Anterior cingulate cortex (tissue), 58 donors: ENCODE data around the gene GLRX2.
A peak's percentile ranks its signal among the peaks of the same experiment; 100 is the strongest.

Experiments used
- DNase-seq, 58 donors: peaks; one replicate each; lab custom pipeline; 2025; lab: John Stamatoyannopoulos, UW

GLRX2 gene

GRCh38 chr1:193113258-193113991 is 8.2 kb upstream of the GLRX2 start:
- DNase-seq, result no peak

- DNase-seq, result peak in 2 of 58 donors; percentile 6 to 21
Measured at GRCh38 chr1:193111641-193112090, 6.5 kb upstream of the GLRX2 start.

DNA sequence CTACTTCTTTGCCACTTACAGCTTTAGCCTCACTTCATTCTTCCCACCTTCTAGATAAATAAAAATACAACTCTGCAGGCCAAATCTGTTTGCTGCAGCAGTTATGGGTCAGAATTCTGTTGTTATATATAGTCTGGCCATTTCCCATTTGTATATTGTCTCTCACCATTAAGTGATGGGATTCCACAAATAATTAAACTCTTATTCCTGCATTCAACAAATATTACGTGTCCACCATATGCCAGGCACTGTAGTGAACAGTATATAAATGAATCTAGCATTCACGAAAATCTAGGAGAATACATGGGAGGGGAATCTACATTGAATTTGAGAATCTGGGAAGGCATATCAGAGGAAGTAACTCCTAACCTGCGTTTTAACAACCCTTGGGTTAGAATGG is 5.7 kb upstream of the GLRX2 start:
- no peak for DNase-seq

DNA sequence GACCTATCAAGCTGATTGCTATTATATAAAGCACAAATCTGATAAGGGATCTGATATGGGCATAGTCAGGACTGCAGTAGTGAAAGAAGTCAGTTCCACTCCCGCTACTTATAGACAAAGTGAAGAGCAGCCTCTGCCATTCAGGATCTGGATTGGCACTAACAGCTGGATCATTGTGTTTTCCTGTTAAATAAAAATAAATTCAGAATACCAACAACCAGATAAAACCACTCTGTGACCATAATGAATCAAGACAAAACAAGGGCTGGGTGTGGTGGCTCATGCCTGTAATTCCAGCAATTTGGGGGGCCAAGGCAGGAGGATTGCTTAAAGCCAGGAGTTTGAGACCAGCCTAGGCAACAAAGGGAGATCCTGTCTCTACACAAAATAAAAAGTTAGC is 5.0 kb upstream of the GLRX2 start:
- DNase-seq, result no peak

GRCh38 chr1:193109619-193110018 is 4.4 kb upstream of the GLRX2 start:
- no peak for DNase-seq

DNA sequence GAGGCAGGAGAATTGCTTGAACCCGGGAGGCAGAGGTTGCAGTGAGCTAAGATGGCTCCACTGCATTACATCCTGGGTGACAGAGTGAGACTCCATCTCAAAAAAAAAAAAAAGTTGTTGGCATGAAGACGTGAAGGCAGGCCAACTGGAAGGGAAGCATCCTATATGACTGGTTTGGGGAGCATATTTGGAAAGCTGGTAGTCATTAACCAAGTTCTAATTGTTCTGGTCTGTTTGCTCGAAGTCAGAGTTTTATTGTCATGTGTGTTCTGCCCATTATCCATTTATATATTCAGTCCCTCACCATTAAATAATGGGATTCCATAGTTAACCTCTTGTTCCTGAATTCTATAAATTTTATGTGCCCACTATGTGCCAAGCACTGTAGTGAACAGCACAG is 3.3 kb upstream of the GLRX2 start:
- DNase-seq, result no peak

- DNase-seq, result no peak
Measured at GRCh38 chr1:193105821-193106177, 585 bp upstream of the GLRX2 start.

DNA sequence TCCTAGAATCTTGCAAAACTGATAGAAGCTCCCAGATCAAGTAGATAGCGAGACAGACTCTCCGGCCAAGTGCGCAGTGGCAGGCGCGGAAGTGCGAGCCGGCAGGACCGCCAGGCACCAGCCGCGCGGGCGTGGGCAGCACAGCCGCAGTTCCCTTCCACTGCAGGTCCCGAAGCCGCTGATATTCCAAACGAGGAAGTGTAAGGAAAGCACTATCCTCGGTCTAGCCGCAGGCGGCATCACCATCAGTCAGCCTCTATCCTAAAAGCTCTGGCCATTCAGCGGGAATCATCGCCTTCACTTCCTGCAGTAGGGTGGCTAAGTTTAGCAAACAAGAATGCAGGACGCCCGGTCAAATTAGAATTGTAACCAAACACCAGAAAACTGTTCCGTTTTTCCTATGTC is 710 bp downstream of the GLRX2 start:
- peak in 50 of 58 donors; percentile 5 to 66 (median 28) for DNase-seq

GRCh38 chr1:193103759-193104501 is 1.3 kb downstream of the GLRX2 start:
- peak in 1 of 58 donors; percentile 34 for DNase-seq

GRCh38 chr1:193102662-193103061 is 2.6 kb downstream of the GLRX2 start:
- no peak for DNase-seq

GRCh38 chr1:193094112-193094511 is 11.1 kb downstream of the GLRX2 start:
- DNase-seq, result no peak

DNA sequence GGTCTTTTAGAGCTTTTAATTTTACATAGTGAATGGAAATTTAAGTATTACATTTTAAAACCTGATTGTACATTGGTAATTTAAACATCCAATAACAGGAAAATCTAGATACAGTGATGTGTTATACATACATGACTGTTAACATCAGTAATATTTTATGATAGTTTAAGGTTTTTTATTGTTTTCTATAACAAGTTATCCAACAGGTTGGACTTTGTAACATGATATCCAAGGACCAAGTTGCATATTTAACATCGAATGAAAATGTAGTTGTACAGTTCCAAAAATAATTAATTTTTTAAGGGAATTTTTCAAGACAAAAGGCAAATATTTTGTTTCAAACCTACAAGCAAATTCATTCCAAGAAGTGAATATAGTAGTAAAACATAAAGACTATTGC is 14.3 kb downstream of the GLRX2 start:
- no peak for DNase-seq

GRCh38 chr1:193087893-193088292 is 17.3 kb downstream of the GLRX2 start:
- no peak for DNase-seq

DNA sequence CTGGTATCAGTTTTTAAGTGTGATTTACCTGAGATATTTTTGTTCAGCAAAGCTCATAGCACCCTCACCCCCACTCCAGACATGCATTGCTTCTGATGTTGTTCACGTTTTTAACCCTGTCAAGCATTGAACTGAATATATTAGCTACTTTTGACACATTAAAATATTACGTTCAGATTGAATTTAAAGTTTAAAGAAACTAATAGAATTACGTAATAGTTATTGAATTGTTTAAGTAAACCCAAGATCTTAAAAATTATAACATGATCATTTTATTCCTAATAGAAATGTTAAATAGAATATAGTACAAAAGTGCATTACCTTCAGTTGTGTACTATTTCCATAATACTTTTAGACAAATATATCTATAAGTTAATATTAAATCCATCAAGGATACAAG is 18.9 kb downstream of the GLRX2 start:
- DNase-seq, result no peak

- DNase-seq, result no peak
Measured at GRCh38 chr1:193085263-193085662, 20.0 kb downstream of the GLRX2 start.

DNA sequence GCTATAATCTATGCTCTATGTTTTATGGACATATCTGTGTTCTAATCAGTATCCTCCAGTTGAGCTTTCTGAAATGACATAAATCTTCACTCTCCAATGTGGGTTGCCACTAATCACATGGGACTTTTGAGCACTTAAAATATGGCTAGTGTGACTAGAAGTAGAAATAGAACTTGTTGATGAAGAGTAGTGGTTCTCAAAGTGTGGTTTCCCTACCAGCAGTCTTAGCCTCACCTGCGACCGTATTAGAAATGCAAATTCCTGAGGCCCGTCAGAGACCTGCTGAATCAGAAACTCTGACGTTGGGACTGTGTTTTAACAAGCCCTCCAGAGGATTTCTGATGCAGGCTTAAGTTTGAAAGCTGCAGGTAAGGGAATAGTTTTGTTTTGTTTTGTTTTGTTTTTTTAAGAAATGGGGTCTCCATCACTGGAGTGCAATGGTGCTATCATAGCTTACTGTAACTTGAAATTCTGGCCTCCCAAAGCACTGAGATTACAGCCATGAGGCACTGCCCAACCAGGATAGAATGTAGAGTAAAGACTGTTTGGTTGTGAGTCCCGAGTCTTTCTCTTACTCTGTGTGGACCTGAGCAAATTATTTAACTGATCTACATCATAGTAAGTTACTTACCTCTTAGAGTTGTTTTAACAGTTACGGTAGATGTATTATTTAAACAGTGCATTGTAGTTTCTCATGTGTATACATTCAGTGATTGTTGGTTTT is 21.7 kb downstream of the GLRX2 start:
- DNase-seq, result no peak

- DNase-seq, result no peak
Measured at GRCh38 chr1:193079187-193079586, 26.0 kb downstream of the GLRX2 start.

GRCh38 chr1:193077991-193078390 is 27.2 kb downstream of the GLRX2 start:
- no peak for DNase-seq

GRCh38 chr1:193070942-193071341 is 34.3 kb downstream of the GLRX2 start:
- DNase-seq, result no peak

DNA sequence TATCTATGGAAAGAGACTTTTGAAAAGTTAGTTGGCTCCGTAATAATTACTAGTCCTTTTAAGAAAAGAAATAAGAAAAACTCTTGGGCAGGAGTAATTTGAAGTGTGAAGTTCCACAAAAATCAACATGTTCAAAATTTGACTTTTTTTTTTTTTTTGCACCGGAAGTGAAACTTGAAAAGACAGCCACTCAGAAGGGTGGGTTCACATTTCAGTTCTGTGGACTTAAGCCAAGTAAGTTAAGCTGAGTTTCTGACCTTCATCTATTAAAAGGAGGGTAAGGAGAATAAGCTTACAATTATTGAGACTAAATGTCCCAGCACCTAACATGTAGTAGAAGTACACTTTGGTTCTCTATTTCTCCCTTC is 34.8 kb downstream of the GLRX2 start:
- DNase-seq, result no peak

GRCh38 chr1:193069748-193070385 is 35.3 kb downstream of the GLRX2 start:
- no peak for DNase-seq
